Measurements from ENCODE around the gene MRPL3.

Gene MRPL3

DNA sequence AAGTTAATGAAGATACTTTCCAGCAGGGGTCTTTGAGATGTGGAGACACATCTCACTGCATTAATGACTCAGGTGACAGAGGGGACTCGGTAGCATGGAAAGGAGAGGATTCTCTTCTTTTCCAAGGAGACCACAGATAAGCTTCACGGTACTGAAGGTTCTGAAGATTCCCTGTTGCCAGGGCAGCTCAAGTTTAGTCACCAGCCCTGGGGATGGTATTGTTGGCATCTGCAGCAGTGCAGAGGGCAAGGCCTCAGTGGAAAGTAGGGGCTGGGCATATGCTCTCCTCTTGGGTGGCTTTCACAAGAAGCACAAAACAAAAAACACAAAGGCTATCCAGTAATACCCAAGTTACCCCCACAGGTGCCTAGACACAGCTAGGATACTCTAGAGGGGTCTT is 38.0 kb upstream of the MRPL3 start:
- Histone ChIP-seq H2AFZ (no peak overlapping the region), H3K36me3 (ENCODE audit: control insufficient read depth, insufficient read depth, low read length) (no peaks in the 10 kb centered on the region), H3K9me3 (ENCODE audit: control insufficient read depth, low read length) (no peaks in the 10 kb centered on the region), H3K4me1 (no peaks in the 10 kb centered on the region), H3K4me2 (ENCODE audit: low read length) (no peak overlapping the region), H3K27ac (no peak overlapping the region), H3K27me3 (ENCODE audit: control insufficient read depth, insufficient read depth, low read length) (no peaks in the 10 kb centered on the region), H3K9ac (no peak overlapping the region), H3K79me2 (no peaks in the 10 kb centered on the region), H3K4me3 (ENCODE audit: low read depth, low read length) (no peak overlapping the region)
- TF ChIP-seq, protein P1, sequence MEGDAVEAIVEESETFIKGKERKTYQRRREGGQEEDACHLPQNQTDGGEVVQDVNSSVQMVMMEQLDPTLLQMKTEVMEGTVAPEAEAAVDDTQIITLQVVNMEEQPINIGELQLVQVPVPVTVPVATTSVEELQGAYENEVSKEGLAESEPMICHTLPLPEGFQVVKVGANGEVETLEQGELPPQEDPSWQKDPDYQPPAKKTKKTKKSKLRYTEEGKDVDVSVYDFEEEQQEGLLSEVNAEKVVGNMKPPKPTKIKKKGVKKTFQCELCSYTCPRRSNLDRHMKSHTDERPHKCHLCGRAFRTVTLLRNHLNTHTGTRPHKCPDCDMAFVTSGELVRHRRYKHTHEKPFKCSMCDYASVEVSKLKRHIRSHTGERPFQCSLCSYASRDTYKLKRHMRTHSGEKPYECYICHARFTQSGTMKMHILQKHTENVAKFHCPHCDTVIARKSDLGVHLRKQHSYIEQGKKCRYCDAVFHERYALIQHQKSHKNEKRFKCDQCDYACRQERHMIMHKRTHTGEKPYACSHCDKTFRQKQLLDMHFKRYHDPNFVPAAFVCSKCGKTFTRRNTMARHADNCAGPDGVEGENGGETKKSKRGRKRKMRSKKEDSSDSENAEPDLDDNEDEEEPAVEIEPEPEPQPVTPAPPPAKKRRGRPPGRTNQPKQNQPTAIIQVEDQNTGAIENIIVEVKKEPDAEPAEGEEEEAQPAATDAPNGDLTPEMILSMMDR (IDR thresholded peaks at IDR 0.05): no peak

DNA sequence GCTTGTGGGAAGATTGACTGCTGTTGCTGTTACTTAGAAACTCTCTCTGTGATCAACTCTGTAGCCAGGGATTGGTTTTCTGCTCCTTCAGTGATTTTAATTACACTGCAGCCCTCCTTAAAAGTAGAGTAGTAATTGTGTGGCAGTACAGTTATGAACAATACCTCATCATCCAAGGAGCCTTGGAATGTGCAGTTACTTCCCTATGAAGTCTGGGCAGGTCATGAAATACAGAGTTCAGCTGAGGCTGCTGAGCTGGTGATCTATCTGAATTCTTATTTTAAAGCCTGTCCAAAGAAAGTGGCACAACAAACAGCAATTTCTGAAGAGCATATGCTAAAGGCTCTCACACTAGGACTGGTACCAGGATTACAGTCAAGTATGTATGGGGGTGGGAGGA is 37.4 kb upstream of the MRPL3 start:
- Histone ChIP-seq H3K9ac (no peak overlapping the region), H3K27me3 (ENCODE audit: control insufficient read depth, insufficient read depth, low read length) (no peaks in the 10 kb centered on the region), H3K79me2 (no peaks in the 10 kb centered on the region), H3K4me3 (ENCODE audit: low read depth, low read length) (no peak overlapping the region), H3K36me3 (ENCODE audit: control insufficient read depth, insufficient read depth, low read length) (no peaks in the 10 kb centered on the region), H3K27ac (no peak overlapping the region), H3K9me3 (ENCODE audit: control insufficient read depth, low read length) (no peaks in the 10 kb centered on the region), H2AFZ (no peak overlapping the region), H3K4me2 (ENCODE audit: low read length) (no peak overlapping the region), H3K4me1 (no peaks in the 10 kb centered on the region)
- TF ChIP-seq, protein P1 (IDR thresholded peaks at IDR 0.05): no peak

DNA sequence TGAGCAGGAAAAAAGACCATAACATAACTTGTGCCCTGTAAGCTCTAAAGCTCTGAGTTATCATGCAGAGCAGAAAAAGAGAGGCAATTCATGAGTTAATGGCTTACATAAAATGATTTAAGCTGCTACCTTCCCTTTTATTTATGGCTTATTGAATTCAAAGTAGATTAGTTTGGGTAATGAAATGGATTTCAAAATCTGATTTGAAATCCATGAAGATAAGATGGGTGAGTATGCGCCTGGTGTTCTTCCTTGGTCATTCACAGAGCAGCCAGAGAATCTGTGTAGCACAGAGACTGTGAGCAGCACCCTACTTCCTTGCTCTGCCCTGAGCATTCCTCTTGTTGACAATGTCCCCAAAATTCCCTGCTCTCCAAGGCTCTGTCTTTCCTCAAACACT is 36.2 kb upstream of the MRPL3 start:
- no peaks in the 10 kb centered on the region for H3K36me3 ChIP-seq (ENCODE audit: control insufficient read depth, insufficient read depth, low read length)
- H3K27me3 ChIP-seq (ENCODE audit: control insufficient read depth, insufficient read depth, low read length): no peaks in the 10 kb centered on the region
- H3K4me3 ChIP-seq (ENCODE audit: low read depth, low read length): no peak overlapping the region
- H2AFZ ChIP-seq: no peak overlapping the region
- H3K9me3 ChIP-seq (ENCODE audit: control insufficient read depth, low read length): no peaks in the 10 kb centered on the region
- no peak overlapping the region for H3K9ac ChIP-seq
- TF ChIP-seq, protein P1 (IDR thresholded peaks at IDR 0.05): no peak
- no peaks in the 10 kb centered on the region for H3K4me1 ChIP-seq
- H3K27ac ChIP-seq: no peak overlapping the region
- H3K79me2 ChIP-seq: no peaks in the 10 kb centered on the region
- H3K4me2 ChIP-seq (ENCODE audit: low read length): no peak overlapping the region

DNA sequence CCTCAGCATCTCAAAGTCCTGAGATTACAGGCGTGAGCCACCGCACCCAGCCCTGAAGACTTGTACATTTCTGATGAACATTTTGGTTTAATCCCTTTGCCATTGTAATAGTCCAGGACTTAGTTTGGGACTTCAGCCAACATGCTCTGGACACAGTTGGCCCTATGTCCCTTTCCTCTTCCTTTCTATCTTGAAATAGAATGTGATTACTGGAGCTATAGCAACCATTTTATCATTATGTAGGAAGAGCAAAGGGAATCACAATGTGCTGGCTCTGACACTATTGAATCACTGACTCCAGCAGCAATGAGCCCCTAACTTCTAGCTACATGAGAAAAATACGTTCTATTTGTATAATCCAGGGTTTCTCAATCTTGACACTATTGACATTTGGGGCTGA is 34.8 kb upstream of the MRPL3 start:
- H3K79me2 ChIP-seq: no peaks in the 10 kb centered on the region
- no peak overlapping the region for H3K4me3 ChIP-seq (ENCODE audit: low read depth, low read length)
- H3K4me2 ChIP-seq (ENCODE audit: low read length): no peak overlapping the region
- no peak overlapping the region for H3K27ac ChIP-seq
- H3K27me3 ChIP-seq (ENCODE audit: control insufficient read depth, insufficient read depth, low read length): no peaks in the 10 kb centered on the region
- H3K9ac ChIP-seq: no peak overlapping the region
- H3K9me3 ChIP-seq (ENCODE audit: control insufficient read depth, low read length): no peaks in the 10 kb centered on the region
- no peaks in the 10 kb centered on the region for H3K36me3 ChIP-seq (ENCODE audit: control insufficient read depth, insufficient read depth, low read length)
- TF ChIP-seq, protein P1 (IDR thresholded peaks at IDR 0.05): no peak
- H2AFZ ChIP-seq: no peak overlapping the region
- H3K4me1 ChIP-seq: no peaks in the 10 kb centered on the region

DNA sequence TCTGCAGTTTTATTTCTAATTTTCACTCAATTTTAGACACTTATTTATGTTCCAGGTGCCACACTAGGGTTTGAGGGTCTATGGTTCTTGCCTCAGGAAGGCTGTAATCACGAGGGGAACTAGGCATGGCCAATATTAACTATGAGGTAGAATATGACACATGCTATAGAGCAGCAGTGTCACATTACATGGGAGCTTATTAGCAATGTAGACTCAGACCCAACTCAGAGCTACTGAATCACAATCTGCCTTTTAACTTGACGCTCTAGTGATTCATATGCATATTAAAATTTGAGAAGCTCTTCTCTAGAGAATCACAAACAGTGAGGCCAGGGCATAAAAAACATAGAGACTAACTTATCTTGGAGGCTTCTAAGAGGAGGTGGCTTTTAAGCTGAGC is 32.8 kb upstream of the MRPL3 start:
- H3K36me3 ChIP-seq (ENCODE audit: control insufficient read depth, insufficient read depth, low read length): no peaks in the 10 kb centered on the region
- no peaks in the 10 kb centered on the region for H3K4me1 ChIP-seq
- no peak overlapping the region for H3K4me2 ChIP-seq (ENCODE audit: low read length)
- H3K4me3 ChIP-seq (ENCODE audit: low read depth, low read length): no peak overlapping the region
- H3K79me2 ChIP-seq: no peaks in the 10 kb centered on the region
- H3K9me3 ChIP-seq (ENCODE audit: control insufficient read depth, low read length): no peaks in the 10 kb centered on the region
- H3K27me3 ChIP-seq (ENCODE audit: control insufficient read depth, insufficient read depth, low read length): no peaks in the 10 kb centered on the region
- H3K27ac ChIP-seq: no peak overlapping the region
- no peak overlapping the region for H3K9ac ChIP-seq
- TF ChIP-seq, protein P1 (IDR thresholded peaks at IDR 0.05): no peak
- no peak overlapping the region for H2AFZ ChIP-seq
